HepG2 (cell line): ENCODE data around the gene HSPA1A. TPM values are rescaled to one million over a fixed set of nuclear protein-coding genes. Genes with fewer than 3 reads are reported as not detected.

Experiments
- ATF7 ChIP-seq, 2 experiments: fragments of 450-650 bp in 1 of 2; sonication (generic) in 1 of 2; formaldehyde crosslinking in 1 of 2; IDR thresholded peaks; 2 replicates each; pipeline versions ENCODE4 v1.4.0 to v1.6.1; 2016 to 2020; ENCODE audit warnings: antibody characterized with exemption in 1 of 2, mild to moderate bottlenecking in 1 of 2, missing genetic modification reagents in 1 of 2
- GTF2F1 ChIP-seq: fragments of 150-350 bp; IDR thresholded peaks from 2 replicates; pipeline ENCODE4 v1.6.1; 2014; ENCODE audit warnings: low read length
- KLF11 ChIP-seq: IDR thresholded peaks from 2 replicates; pipeline ENCODE4 v1.6.1; 2016; ENCODE audit warnings: missing compliant biosample characterization
- MAX ChIP-seq: IDR thresholded peaks from 2 replicates; pipeline ENCODE4 v1.6.1; 2012; ENCODE audit warnings: inconsistent platforms
- MIXL1 ChIP-seq: IDR thresholded peaks from 2 replicates; pipeline ENCODE4 v1.6.1; 2016
- NR2C2 ChIP-seq: sonication (generic); formaldehyde crosslinking; IDR thresholded peaks from 2 replicates; pipeline ENCODE4 v1.4.0; 2020; ENCODE audit warnings: missing genetic modification reagents, mild to moderate bottlenecking, moderate library complexity, borderline replicate concordance
- PAXIP1 ChIP-seq: sonication (generic); formaldehyde crosslinking; conservative IDR thresholded peaks from 2 replicates; pipeline ENCODE4 v1.4.0; 2020; ENCODE audit warnings: mild to moderate bottlenecking, missing genetic modification reagents, moderate library complexity
- PHF8 ChIP-seq: sonication (generic); formaldehyde crosslinking; IDR thresholded peaks from 2 replicates; pipeline ENCODE4 v1.5.0; 2020; ENCODE audit warnings: missing genetic modification reagents
- SMAD3 ChIP-seq: sonication (generic); formaldehyde crosslinking; IDR thresholded peaks from 2 replicates; pipeline ENCODE4 v1.4.0; 2020; ENCODE audit warnings: missing genetic modification reagents
- ZIK1 ChIP-seq: sonication (generic); formaldehyde crosslinking; IDR thresholded peaks from 2 replicates; pipeline ENCODE4 v1.5.0; 2020; ENCODE audit warnings: mild to moderate bottlenecking, low read depth, missing genetic modification reagents, borderline replicate concordance
- ZKSCAN5 ChIP-seq: sonication (generic); formaldehyde crosslinking; IDR thresholded peaks from 2 replicates; pipeline ENCODE4 v1.5.1; 2020; ENCODE audit warnings: mild to moderate bottlenecking, missing genetic modification reagents
- ZNF235 ChIP-seq: sonication (generic); formaldehyde crosslinking; IDR thresholded peaks from 2 replicates; pipeline ENCODE4 v1.8.1; 2023; ENCODE audit warnings: mild to moderate bottlenecking, missing genetic modification reagents, borderline replicate concordance
- ZNF280D ChIP-seq: sonication (generic); formaldehyde crosslinking; IDR thresholded peaks from 2 replicates; pipeline ENCODE4 v1.5.1; 2020; ENCODE audit warnings: mild to moderate bottlenecking, missing genetic modification reagents
- ZNF441 ChIP-seq: sonication (generic); formaldehyde crosslinking; IDR thresholded peaks from 2 replicates; pipeline ENCODE4 v1.7.0; 2021; ENCODE audit warnings: missing genetic modification reagents, borderline replicate concordance
- ZNF607 ChIP-seq: sonication (generic); formaldehyde crosslinking; IDR thresholded peaks from 2 replicates; pipeline ENCODE4 v1.5.1; 2020; ENCODE audit warnings: missing genetic modification reagents, mild to moderate bottlenecking, borderline replicate concordance
- ZNF740 ChIP-seq: sonication (generic); formaldehyde crosslinking; IDR thresholded peaks from 2 replicates; pipeline ENCODE4 v1.4.0; 2020; ENCODE audit warnings: missing genetic modification reagents
- ZNF75D ChIP-seq: sonication (generic); formaldehyde crosslinking; IDR thresholded peaks from 2 replicates; pipeline ENCODE4 v1.8.1; 2023; ENCODE audit warnings: missing genetic modification reagents, mild to moderate bottlenecking, borderline replicate concordance
- ZSCAN5A ChIP-seq: sonication (generic); formaldehyde crosslinking; IDR thresholded peaks from 2 replicates; pipeline ENCODE4 v1.8.0; 2022; ENCODE audit warnings: mild to moderate bottlenecking, missing genetic modification reagents, borderline replicate concordance
- polyA plus RNA-seq, 8 experiments: library from polyadenylated mRNA; depleted of rRNA in 3 of 8; stranded (reverse) in 7 of 8; unstranded in 1 of 8; fragments of >200 nt; fragmentation: Illumina TruSeq in 4 of 8; extraction: Trizol in 4 of 8; gene quantifications; 2 replicates each; pipeline versions ENCODE4 v1.2.1 to v1.2.3, GENCODE V29; 2011 to 2016; ENCODE audit warnings: low read depth in 4 of 8, missing spikeins in 1 of 8, mixed read lengths in 1 of 8; ENCODE audit not compliant: insufficient read depth in 1 of 8
- total RNA-seq, 5 experiments: library from RNA; depleted of rRNA; stranded (reverse); fragments of >200 nt; fragmentation: Illumina TruSeq; extraction: Trizol; gene quantifications; 2 replicates each; pipeline ENCODE4 v1.2.3, GENCODE V29; 2016; ENCODE audit warnings: low read depth in 1 of 5

Gene HSPA1A
- total and polyA plus RNA-seq, 2 of the 13 experiments (the other 11 are each of a cell fraction or from before 2014, with no cell fraction given) = 44.5 to 85.0 TPM

DNA sequence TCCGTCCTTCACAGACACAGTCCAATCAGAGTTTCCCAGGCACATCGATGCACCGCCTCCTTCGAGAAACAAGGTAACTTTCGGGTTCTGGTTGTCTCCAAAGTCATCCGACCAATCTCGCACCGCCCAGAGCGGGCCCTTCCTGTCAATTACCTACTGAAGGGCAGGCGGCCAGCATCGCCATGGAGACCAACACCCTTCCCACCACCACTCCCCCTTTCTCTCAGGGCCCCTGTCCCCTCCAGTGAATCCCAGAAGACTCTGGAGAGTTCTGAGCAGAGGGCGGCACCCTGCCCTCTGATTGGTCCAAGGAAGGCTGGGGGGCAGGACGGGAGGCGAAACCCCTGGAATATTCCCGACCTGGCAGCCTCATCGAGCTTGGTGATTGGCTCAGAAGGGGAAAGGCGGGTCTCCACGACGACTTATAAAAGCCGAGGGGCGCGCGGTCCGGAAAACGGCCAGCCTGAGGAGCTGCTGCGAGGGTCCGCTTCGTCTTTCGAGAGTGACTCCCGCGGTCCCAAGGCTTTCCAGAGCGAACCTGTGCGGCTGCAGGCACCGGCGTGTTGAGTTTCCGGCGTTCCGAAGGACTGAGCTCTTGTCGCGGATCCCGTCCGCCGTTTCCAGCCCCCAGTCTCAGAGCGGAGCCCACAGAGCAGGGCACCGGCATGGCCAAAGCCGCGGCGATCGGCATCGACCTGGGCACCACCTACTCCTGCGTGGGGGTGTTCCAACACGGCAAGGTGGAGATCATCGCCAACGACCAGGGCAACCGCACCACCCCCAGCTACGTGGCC lies 12.1 kb downstream of the HSPA1A start, which contains the start of gene HSPA1B (continued):
- no peak for TF ChIP-seq ATF7 (IDR thresholded peaks at IDR 0.05)
- no peak for TF ChIP-seq ATF7 (CRISPR knock-in tag; IDR thresholded peaks at IDR 0.05)
- TF ChIP-seq ZNF280D = peak; percentile 86; the same call in 1 of the 2 replicates
- peak; percentile 62; the same call in 1 of the 2 replicates for TF ChIP-seq MAX
- TF ChIP-seq GTF2F1 = peak; percentile 79; the same call in 1 of the 2 replicates
- no peak for TF ChIP-seq ZNF75D (CRISPR knock-in tag)
- TF ChIP-seq ZIK1 (CRISPR knock-in tag) = peak; percentile 95
- peak; percentile 64; the same call in 1 of the 2 replicates for TF ChIP-seq ZSCAN5A
- 0 out of 2 replicates have a peak, but pooled peaks have one; percentile 66 for TF ChIP-seq ZNF441 (CRISPR knock-in tag)
- TF ChIP-seq KLF11 (CRISPR knock-in tag) = peak; percentile 87; the same call in 1 of the 2 replicates
- TF ChIP-seq PAXIP1 = peak; percentile 68; the same call in 1 of the 2 replicates
- peak; percentile 72 for TF ChIP-seq PHF8 (CRISPR knock-in tag)
- TF ChIP-seq NR2C2 = no peak
- peak; percentile 84; the same call in 1 of the 2 replicates for TF ChIP-seq ZNF607 (CRISPR knock-in tag)
- TF ChIP-seq SMAD3 (CRISPR knock-in tag) = peak; percentile 69
- 0 out of 2 replicates have a peak, but pooled peaks have one; percentile 34 for TF ChIP-seq ZKSCAN5 (CRISPR knock-in tag)
- TF ChIP-seq MIXL1 (CRISPR knock-in tag) = no peak; the same call in 1 of the 2 replicates
- TF ChIP-seq ZNF740 = no peak
- TF ChIP-seq ZNF235 = no peak
